Measurements from ENCODE around the gene PEX26. TPM values are rescaled to one million over a fixed set of nuclear protein-coding genes. Genes with fewer than 3 reads are reported as not detected.

PEX26 gene
- total RNA-seq, 2 experiments from 2014 or later, result 40.1 to 41.0 TPM

- no peak for DNase-seq
- Mint-ChIP-seq H3K4me1 (peaks cover 46% of the 10 kb centered on the region), H3K27me3 (no peaks in the 10 kb centered on the region), H3K27ac (peak overlapping the region; percentile 82), H3K9me3 (no peaks in the 10 kb centered on the region), H3K36me3 (ENCODE audit: low read depth) (peaks cover 54% of the 10 kb centered on the region), H3K4me3 (peak overlapping the region; percentile 89)
- CTCF ChIA-PET, result interaction anchor here (1.1 to 3.0 kb wide), 4 partner anchors 9 to 250 kb away, joined by 3 to 13 read pairs (median 5); no protein-coding TSS in a partner anchor
- POLR2A ChIA-PET, result interaction anchor here (0.6 kb wide), 1 partner anchor 80 kb away, joined by 4 read pairs; no protein-coding TSS in a partner anchor
Measured at GRCh38 chr22:18079706-18080233, 2.0 kb downstream of the PEX26 start.

- no peaks in the 10 kb centered on the region for H3K27me3 Mint-ChIP-seq
- CTCF ChIA-PET, result no interaction called here
- no peak overlapping the region for H3K4me3 Mint-ChIP-seq
- no peaks in the 10 kb centered on the region for H3K9me3 Mint-ChIP-seq
- peak overlapping the region; percentile 54 for H3K27ac Mint-ChIP-seq
- POLR2A ChIA-PET, result no interaction called here
- H3K36me3 Mint-ChIP-seq (ENCODE audit: low read depth), result peaks cover 61% of the 10 kb centered on the region
- H3K4me1 Mint-ChIP-seq, result peaks cover 40% of the 10 kb centered on the region
- no peak for DNase-seq
Measured at GRCh38 chr22:18081416-18081815, 3.6 kb downstream of the PEX26 start.

- Mint-ChIP-seq H3K27ac (no peak overlapping the region), H3K4me3 (no peak overlapping the region), H3K36me3 (ENCODE audit: low read depth) (peaks cover 65% of the 10 kb centered on the region), H3K4me1 (peaks cover 34% of the 10 kb centered on the region), H3K9me3 (no peaks in the 10 kb centered on the region), H3K27me3 (no peaks in the 10 kb centered on the region)
- POLR2A ChIA-PET, result no interaction called here
- no peak for DNase-seq
- CTCF ChIA-PET, result no interaction called here
Measured at GRCh38 chr22:18082467-18082866, 4.7 kb downstream of the PEX26 start.

GRCh38 chr22:18083406-18083805, 5.6 kb downstream of the PEX26 start:
- DNase-seq, result no peak
- no peak overlapping the region for H3K4me3 Mint-ChIP-seq
- H3K9me3 Mint-ChIP-seq, result no peaks in the 10 kb centered on the region
- H3K36me3 Mint-ChIP-seq (ENCODE audit: low read depth), result peaks cover 71% of the 10 kb centered on the region
- no peaks in the 10 kb centered on the region for H3K27me3 Mint-ChIP-seq
- H3K4me1 Mint-ChIP-seq, result peaks cover 34% of the 10 kb centered on the region
- ChIA-PET CTCF (no interaction called here), POLR2A (no interaction called here)
- no peak overlapping the region for H3K27ac Mint-ChIP-seq

- peaks cover 69% of the 10 kb centered on the region for H3K36me3 Mint-ChIP-seq (ENCODE audit: low read depth)
Measured at GRCh38 chr22:18085188-18085587, 7.4 kb downstream of the PEX26 start.

GRCh38 chr22:18087350-18087855, 9.6 kb downstream of the PEX26 start:
- Mint-ChIP-seq H3K9me3 (no peaks in the 10 kb centered on the region), H3K4me3 (no peak overlapping the region), H3K27ac (no peak overlapping the region), H3K27me3 (no peaks in the 10 kb centered on the region), H3K36me3 (ENCODE audit: low read depth) (peaks cover 63% of the 10 kb centered on the region), H3K4me1 (peaks cover 29% of the 10 kb centered on the region)
- DNase-seq, result no peak
- ChIA-PET CTCF (interaction anchor here (0.7 to 1.7 kb wide), 3 partner anchors 10 to 272 kb away, joined by 3 to 4 read pairs (median 3); partner anchors contain the start of gene PEX26), POLR2A (no interaction called here)

More at GRCh38 chr22:18085188-18085587, 7.4 kb downstream of the PEX26 start:
- H3K9me3 Mint-ChIP-seq, result no peaks in the 10 kb centered on the region
- no peak overlapping the region for H3K27ac Mint-ChIP-seq
- no peak overlapping the region for H3K4me3 Mint-ChIP-seq
- ChIA-PET CTCF (interaction anchor here (1.0 kb wide), 1 partner anchor 9 kb away, joined by 3 read pairs; no protein-coding TSS in a partner anchor), POLR2A (no interaction called here)
- peaks cover 27% of the 10 kb centered on the region for H3K4me1 Mint-ChIP-seq
- DNase-seq, result no peak
- H3K27me3 Mint-ChIP-seq, result no peaks in the 10 kb centered on the region

GRCh38 chr22:18088825-18089568, 11.2 kb downstream of the PEX26 start:
- ChIA-PET POLR2A (interaction anchor here (0.8 kb wide), 1 partner anchor 11 kb away, joined by 3 read pairs; the partner anchor contains the start of gene PEX26), CTCF (interaction anchor here (0.8 to 1.6 kb wide), 3 partner anchors 10 to 13 kb away, joined by 3 to 6 read pairs (median 4); partner anchors contain the start of gene PEX26)
- peaks cover 57% of the 10 kb centered on the region for H3K36me3 Mint-ChIP-seq (ENCODE audit: low read depth)
- no peak overlapping the region for H3K27ac Mint-ChIP-seq
- H3K4me3 Mint-ChIP-seq, result no peak overlapping the region
- H3K9me3 Mint-ChIP-seq, result no peaks in the 10 kb centered on the region
- no peaks in the 10 kb centered on the region for H3K27me3 Mint-ChIP-seq
- no peak for DNase-seq
- H3K4me1 Mint-ChIP-seq, result peaks cover 24% of the 10 kb centered on the region

- H3K4me3 Mint-ChIP-seq, result no peak overlapping the region
- peaks cover 58% of the 10 kb centered on the region for H3K36me3 Mint-ChIP-seq (ENCODE audit: low read depth)
- POLR2A ChIA-PET, result no interaction called here
Measured at GRCh38 chr22:18090286-18090685, 12.5 kb downstream of the PEX26 start.

GRCh38 chr22:18091478-18091877, 13.7 kb downstream of the PEX26 start:
- H3K4me1 Mint-ChIP-seq, result peaks cover 25% of the 10 kb centered on the region
- peak overlapping the region; percentile 86 for H3K27ac Mint-ChIP-seq
- H3K4me3 Mint-ChIP-seq, result peak overlapping the region; percentile 69

More at GRCh38 chr22:18090286-18090685, 12.5 kb downstream of the PEX26 start:
- no peak for DNase-seq
- H3K27me3 Mint-ChIP-seq, result no peaks in the 10 kb centered on the region
- CTCF ChIA-PET, result interaction anchor here (1.4 kb wide), 1 partner anchor 11 kb away, joined by 3 read pairs; no protein-coding TSS in a partner anchor
- H3K9me3 Mint-ChIP-seq, result no peaks in the 10 kb centered on the region
- H3K4me1 Mint-ChIP-seq, result peaks cover 24% of the 10 kb centered on the region
- H3K27ac Mint-ChIP-seq, result no peak overlapping the region

GRCh38 chr22:18091916-18092526, 14.2 kb downstream of the PEX26 start:
- H3K27me3 Mint-ChIP-seq, result no peaks in the 10 kb centered on the region
- H3K9me3 Mint-ChIP-seq, result no peaks in the 10 kb centered on the region
- peaks cover 67% of the 10 kb centered on the region for H3K36me3 Mint-ChIP-seq (ENCODE audit: low read depth)
- peak overlapping the region; percentile 69 for H3K4me3 Mint-ChIP-seq
- POLR2A ChIA-PET, result no interaction called here
- H3K4me1 Mint-ChIP-seq, result peaks cover 25% of the 10 kb centered on the region
- CTCF ChIA-PET, result interaction anchor here (0.6 to 1.5 kb wide), 4 partner anchors 14 to 57 kb away, joined by 3 to 4 read pairs (median 4); no protein-coding TSS in a partner anchor
- peak; percentile 35 for DNase-seq
- H3K27ac Mint-ChIP-seq, result peak overlapping the region; percentile 86

More at GRCh38 chr22:18091478-18091877, 13.7 kb downstream of the PEX26 start:
- no peaks in the 10 kb centered on the region for H3K27me3 Mint-ChIP-seq
- no peaks in the 10 kb centered on the region for H3K9me3 Mint-ChIP-seq
- ChIA-PET CTCF (interaction anchor here (0.6 to 1.5 kb wide), 3 partner anchors 14 to 16 kb away, joined by 3 to 4 read pairs (median 4); no protein-coding TSS in a partner anchor), POLR2A (no interaction called here)
- peaks cover 63% of the 10 kb centered on the region for H3K36me3 Mint-ChIP-seq (ENCODE audit: low read depth)
- DNase-seq, result no peak

GRCh38 chr22:18093661-18094060, 15.9 kb downstream of the PEX26 start:
- H3K4me1 Mint-ChIP-seq, result peaks cover 23% of the 10 kb centered on the region
- H3K36me3 Mint-ChIP-seq (ENCODE audit: low read depth), result peaks cover 53% of the 10 kb centered on the region
- H3K27ac Mint-ChIP-seq, result no peak overlapping the region

GRCh38 chr22:18095101-18095805, 17.5 kb downstream of the PEX26 start:
- peaks cover 16% of the 10 kb centered on the region for H3K4me1 Mint-ChIP-seq
- no peaks in the 10 kb centered on the region for H3K27me3 Mint-ChIP-seq
- ChIA-PET CTCF (interaction anchor here (1.5 to 2.1 kb wide), 2 partner anchors 16 to 19 kb away, joined by 3 to 7 read pairs; no protein-coding TSS in a partner anchor), POLR2A (no interaction called here)
- no peak overlapping the region for H3K4me3 Mint-ChIP-seq
- no peak for DNase-seq
- H3K9me3 Mint-ChIP-seq, result no peaks in the 10 kb centered on the region
- no peak overlapping the region for H3K27ac Mint-ChIP-seq
- peaks cover 48% of the 10 kb centered on the region for H3K36me3 Mint-ChIP-seq (ENCODE audit: low read depth)

More at GRCh38 chr22:18093661-18094060, 15.9 kb downstream of the PEX26 start:
- no peak for DNase-seq
- no peak overlapping the region for H3K4me3 Mint-ChIP-seq
- POLR2A ChIA-PET, result interaction anchor here (0.6 kb wide), 1 partner anchor 16 kb away, joined by 3 read pairs; the partner anchor contains the start of gene PEX26
- CTCF ChIA-PET, result interaction anchor here (0.9 to 2.1 kb wide), 5 partner anchors 12 to 35 kb away, joined by 3 to 7 read pairs (median 3); no protein-coding TSS in a partner anchor
- no peaks in the 10 kb centered on the region for H3K27me3 Mint-ChIP-seq
- no peaks in the 10 kb centered on the region for H3K9me3 Mint-ChIP-seq

Data from activated CD4-positive, alpha-beta T cell treated with anti-CD3 and anti-CD28 coated beads, Interleukin-2, amount 10 ng/mL, durations not matched to agents 7 days and 5 days (primary cell).